ENCODE results near the gene SLC25A42. TPM values are rescaled to one million over a fixed set of nuclear protein-coding genes. Genes with fewer than 3 reads are reported as not detected.

SLC25A42 gene
- total RNA-seq, 1 donor from 2014 or later, result 21.2 TPM

GRCh38 chr19:19054939-19055440 is 8.8 kb upstream of the SLC25A42 start:
- H3K4me3 Mint-ChIP-seq, result no peak overlapping the region
- TF ChIP-seq, protein P1, sequence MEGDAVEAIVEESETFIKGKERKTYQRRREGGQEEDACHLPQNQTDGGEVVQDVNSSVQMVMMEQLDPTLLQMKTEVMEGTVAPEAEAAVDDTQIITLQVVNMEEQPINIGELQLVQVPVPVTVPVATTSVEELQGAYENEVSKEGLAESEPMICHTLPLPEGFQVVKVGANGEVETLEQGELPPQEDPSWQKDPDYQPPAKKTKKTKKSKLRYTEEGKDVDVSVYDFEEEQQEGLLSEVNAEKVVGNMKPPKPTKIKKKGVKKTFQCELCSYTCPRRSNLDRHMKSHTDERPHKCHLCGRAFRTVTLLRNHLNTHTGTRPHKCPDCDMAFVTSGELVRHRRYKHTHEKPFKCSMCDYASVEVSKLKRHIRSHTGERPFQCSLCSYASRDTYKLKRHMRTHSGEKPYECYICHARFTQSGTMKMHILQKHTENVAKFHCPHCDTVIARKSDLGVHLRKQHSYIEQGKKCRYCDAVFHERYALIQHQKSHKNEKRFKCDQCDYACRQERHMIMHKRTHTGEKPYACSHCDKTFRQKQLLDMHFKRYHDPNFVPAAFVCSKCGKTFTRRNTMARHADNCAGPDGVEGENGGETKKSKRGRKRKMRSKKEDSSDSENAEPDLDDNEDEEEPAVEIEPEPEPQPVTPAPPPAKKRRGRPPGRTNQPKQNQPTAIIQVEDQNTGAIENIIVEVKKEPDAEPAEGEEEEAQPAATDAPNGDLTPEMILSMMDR (IDR thresholded peaks at IDR 0.05; ENCODE audit: unreplicated experiment), result no peak
- no peak overlapping the region for H3K27ac Mint-ChIP-seq
- H3K9me3 Mint-ChIP-seq, result no peaks in the 10 kb centered on the region
- no peaks in the 10 kb centered on the region for H3K4me1 Mint-ChIP-seq
- H3K36me3 Mint-ChIP-seq, result peaks cover 15% of the 10 kb centered on the region
- DNase-seq (ENCODE audit: low spot score in 2 of 2, unreplicated experiment in 2 of 2), result no peak
- no peaks in the 10 kb centered on the region for H3K27me3 Mint-ChIP-seq (ENCODE audit: low read depth)

DNA sequence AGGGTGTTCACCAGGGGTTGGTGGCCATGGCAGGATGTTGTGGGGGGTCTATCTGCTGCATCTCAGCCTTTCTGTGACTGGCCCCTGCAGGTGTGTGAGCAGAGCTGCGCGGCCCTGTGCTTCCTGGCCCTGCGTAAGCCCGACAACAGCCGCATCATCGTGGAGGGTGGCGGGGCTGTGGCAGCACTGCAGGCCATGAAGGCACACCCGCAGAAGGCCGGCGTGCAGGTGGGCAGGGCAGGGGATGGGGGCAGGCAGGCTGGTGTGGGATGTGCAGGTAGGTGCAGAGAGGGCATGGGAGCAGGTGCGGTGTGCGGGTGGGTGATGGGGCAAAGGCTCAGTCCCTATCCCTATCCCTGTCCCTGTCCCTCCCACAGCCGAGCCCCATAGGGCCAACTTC is 8.1 kb upstream of the SLC25A42 start:
- Mint-ChIP-seq H3K9me3 (no peaks in the 10 kb centered on the region), H3K4me3 (no peak overlapping the region), H3K36me3 (peaks cover 15% of the 10 kb centered on the region), H3K4me1 (no peaks in the 10 kb centered on the region), H3K27ac (no peak overlapping the region), H3K27me3 (ENCODE audit: low read depth) (no peaks in the 10 kb centered on the region)
- DNase-seq (ENCODE audit: low spot score in 2 of 2, unreplicated experiment in 2 of 2), result no peak
- TF ChIP-seq, protein P1 (IDR thresholded peaks at IDR 0.05; ENCODE audit: unreplicated experiment), result no peak

DNA sequence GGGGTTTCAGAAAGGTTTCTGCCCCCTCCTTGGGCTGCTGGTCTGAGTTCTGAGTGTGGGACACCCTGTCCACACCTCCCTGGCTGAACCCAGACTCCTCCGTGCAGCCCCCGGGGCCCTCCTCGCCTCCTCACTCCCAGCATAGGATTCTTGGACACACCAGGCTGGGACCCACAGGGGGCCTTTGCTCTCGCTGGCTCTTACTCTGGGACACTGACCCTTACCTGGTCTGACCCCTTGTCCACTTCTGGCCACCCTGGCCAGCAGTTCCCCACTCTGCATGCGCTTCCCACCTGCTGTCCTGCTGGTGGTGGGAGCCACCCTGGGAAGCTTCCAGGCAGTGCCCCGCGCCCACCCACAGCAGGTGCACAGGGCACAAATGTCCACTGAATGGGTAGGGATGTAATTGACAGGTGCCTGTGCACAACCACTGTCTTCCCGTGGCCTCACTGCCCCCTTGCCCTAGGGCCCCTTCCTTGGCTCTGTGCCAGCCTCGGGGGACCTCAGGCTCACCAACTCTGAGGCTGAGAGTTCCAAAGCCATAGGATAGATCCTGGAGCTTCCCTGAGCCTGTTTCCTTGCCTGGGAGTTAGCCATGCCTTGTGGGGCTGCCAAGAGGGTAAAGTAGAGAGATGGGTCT is 7.0 kb upstream of the SLC25A42 start:
- H3K27me3 Mint-ChIP-seq (ENCODE audit: low read depth), result no peaks in the 10 kb centered on the region
- no peak overlapping the region for H3K4me3 Mint-ChIP-seq
- TF ChIP-seq, protein P1 (IDR thresholded peaks at IDR 0.05; ENCODE audit: unreplicated experiment), result no peak
- H3K9me3 Mint-ChIP-seq, result no peaks in the 10 kb centered on the region
- no peaks in the 10 kb centered on the region for H3K4me1 Mint-ChIP-seq
- peaks cover 13% of the 10 kb centered on the region for H3K36me3 Mint-ChIP-seq
- H3K27ac Mint-ChIP-seq, result no peak overlapping the region
- DNase-seq (ENCODE audit: low spot score in 2 of 2, unreplicated experiment in 2 of 2), result no peak

- H3K27me3 Mint-ChIP-seq (ENCODE audit: low read depth), result no peaks in the 10 kb centered on the region
- no peak overlapping the region for H3K27ac Mint-ChIP-seq
- no peak for DNase-seq (ENCODE audit: low spot score in 2 of 2, unreplicated experiment in 2 of 2)
- no peaks in the 10 kb centered on the region for H3K9me3 Mint-ChIP-seq
- H3K4me3 Mint-ChIP-seq, result no peak overlapping the region
- peaks cover 13% of the 10 kb centered on the region for H3K36me3 Mint-ChIP-seq
- H3K4me1 Mint-ChIP-seq, result no peaks in the 10 kb centered on the region
- TF ChIP-seq, protein P1 (IDR thresholded peaks at IDR 0.05; ENCODE audit: unreplicated experiment), result no peak
Measured at GRCh38 chr19:19057317-19057716, 6.5 kb upstream of the SLC25A42 start.

DNA sequence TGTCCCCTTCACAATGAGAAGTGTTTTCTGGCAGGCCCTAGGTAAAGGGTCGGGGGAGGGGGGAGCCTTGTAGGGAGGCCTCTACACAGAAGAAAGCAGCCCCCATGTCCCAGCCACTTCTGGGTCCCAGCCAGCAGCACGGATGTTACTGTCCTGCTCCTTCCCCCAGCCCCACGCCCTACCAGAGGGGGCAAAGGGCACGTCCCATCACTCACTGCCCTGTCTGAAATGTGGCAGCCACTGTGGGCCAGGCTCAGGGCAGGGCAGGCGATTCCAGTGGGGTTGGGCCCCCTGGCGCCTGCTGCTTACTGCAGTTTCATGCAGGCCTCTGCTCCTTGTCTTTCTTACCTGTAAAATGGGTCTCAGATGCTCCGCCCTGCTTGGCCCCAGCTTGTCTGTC is 6.1 kb upstream of the SLC25A42 start:
- DNase-seq (ENCODE audit: low spot score in 2 of 2, unreplicated experiment in 2 of 2), result no peak
- H3K27me3 Mint-ChIP-seq (ENCODE audit: low read depth), result no peaks in the 10 kb centered on the region
- no peak overlapping the region for H3K4me3 Mint-ChIP-seq
- H3K36me3 Mint-ChIP-seq, result peaks cover 13% of the 10 kb centered on the region
- H3K9me3 Mint-ChIP-seq, result no peaks in the 10 kb centered on the region
- TF ChIP-seq, protein P1 (IDR thresholded peaks at IDR 0.05; ENCODE audit: unreplicated experiment), result no peak
- no peaks in the 10 kb centered on the region for H3K4me1 Mint-ChIP-seq
- no peak overlapping the region for H3K27ac Mint-ChIP-seq
